B cell (primary cell): ENCODE data around the gene HSD17B4. TPM values are rescaled to one million over a fixed set of nuclear protein-coding genes. Genes with fewer than 3 reads are reported as not detected.
A peak's percentile ranks its signal among the peaks of the same experiment; 100 is the strongest.

ENCODE experiments used
- ATAC-seq: fragments of 200-7000 bp; cut with Tn5 transposase; one replicate; pipeline ENCODE4 v1.10.0; 2021; ENCODE audit warnings: low read depth, mild to moderate bottlenecking, moderate number of reproducible peaks, moderate library complexity
- CTCF ChIA-PET: fragments of 350-600 bp; sonication (Branson Sonifier 250); formaldehyde crosslinking; loops from one replicate; lab custom pipeline; 2021; ENCODE audit warnings: antibody characterized with exemption, inconsistent platforms; lab: Charles Lee
- POLR2A ChIA-PET: fragments of 350-600 bp; sonication (Branson Sonifier 250); formaldehyde crosslinking; loops from one replicate; lab custom pipeline; 2021; ENCODE audit warnings: antibody characterized with exemption; lab: Charles Lee
- DNase-seq: peaks from one replicate; pipeline ENCODE4 v3.0.0; 2013
- H2AFZ ChIP-seq: 2 replicates; pipeline ENCODE4 v1.6.1; 2012; ENCODE audit warnings: mild to moderate bottlenecking, low read depth, low read length; ENCODE audit not compliant: insufficient read depth, poor library complexity, severe bottlenecking
- H3K27ac ChIP-seq, 2 donors: 1 replicate in 1 of 2; 2 replicates in 1 of 2; pipeline ENCODE4 v1.5.1; 2012 to 2013; ENCODE audit warnings: low read length in 2 of 2, mild to moderate bottlenecking in 2 of 2, moderate library complexity in 1 of 2
- H3K27me3 ChIP-seq, 4 experiments: fragments of 200-600 bp in 1 of 4; sonication (generic) in 1 of 4; replicated peaks in 1 of 4; 1 replicate in 2 of 4; 2 replicates in 2 of 4; pipeline versions ENCODE4 v1.6.1 to v1.7.0; 2013 to 2016; ENCODE audit warnings: low read length in 3 of 4, mild to moderate bottlenecking in 2 of 4, mixed read lengths in 1 of 4, moderate library complexity in 1 of 4; ENCODE audit not compliant: insufficient read depth in 4 of 4, control insufficient read depth in 3 of 4; ENCODE audit errors: control extremely low read depth in 1 of 4
- H3K36me3 ChIP-seq, 2 experiments: replicated peaks in 1 of 2; 1 replicate in 1 of 2; 2 replicates in 1 of 2; pipeline versions ENCODE4 v1.6.1 to v1.7.1; 2013; ENCODE audit warnings: low read length in 1 of 2; ENCODE audit not compliant: insufficient read depth in 2 of 2, control insufficient read depth in 1 of 2; ENCODE audit errors: control extremely low read depth in 1 of 2, extremely low read depth in 1 of 2
- H3K4me1 ChIP-seq, 2 donors: fragments of 200-600 bp in 1 of 2; sonication (generic) in 1 of 2; 1 replicate in 1 of 2; 2 replicates in 1 of 2; pipeline versions ENCODE4 v1.5.1 to v1.6.1; 2013 to 2017; ENCODE audit warnings: low read length in 2 of 2; ENCODE audit not compliant: control insufficient read depth in 2 of 2, insufficient read depth in 2 of 2
- H3K4me2 ChIP-seq: replicated peaks from 2 replicates; pipeline ENCODE3; 2012; ENCODE audit warnings: mild to moderate bottlenecking, low read depth, low read length; ENCODE audit not compliant: poor library complexity, severe bottlenecking
- H3K4me3 ChIP-seq, 5 experiments: fragments of 200-600 bp in 1 of 5; sonication (generic) in 1 of 5; 1 replicate in 3 of 5; 2 replicates in 2 of 5; pipeline versions ENCODE4 v1.5.1 to v1.7.0; 2011 to 2016; ENCODE audit warnings: low read length in 4 of 5, mild to moderate bottlenecking in 4 of 5, low read depth in 2 of 5, control low read depth in 1 of 5, moderate library complexity in 1 of 5; ENCODE audit not compliant: insufficient read depth in 1 of 5; ENCODE audit errors: control extremely low read depth in 1 of 5, extremely low read depth in 1 of 5
- H3K79me2 ChIP-seq: fragments of 200-600 bp; sonication (generic); one replicate; pipeline ENCODE4 v1.6.0; 2016; ENCODE audit warnings: low read length; ENCODE audit not compliant: control insufficient read depth, insufficient read depth
- H3K9ac ChIP-seq: fragments of 200-600 bp; sonication (generic); 2 replicates; pipeline ENCODE4 v1.6.1; 2017; ENCODE audit warnings: mild to moderate bottlenecking, low read length, moderate library complexity
- H3K9me3 ChIP-seq, 3 donors: one replicate each; pipeline versions ENCODE4 v1.6.1 to v1.7.1; 2013; ENCODE audit warnings: low read length in 2 of 3; ENCODE audit not compliant: control insufficient read depth in 2 of 3, insufficient read depth in 1 of 3; ENCODE audit errors: control extremely low read depth in 1 of 3
- H4K20me1 ChIP-seq: 2 replicates; pipeline ENCODE4 v1.6.0; 2012; ENCODE audit warnings: mild to moderate bottlenecking, low read length; ENCODE audit not compliant: insufficient read depth, control insufficient read depth, poor library complexity, severe bottlenecking
- H3K27ac Mint-ChIP-seq: one replicate; pipeline ENCODE4 v1.8.0; 2021; ENCODE audit warnings: mixed read lengths
- H3K27me3 Mint-ChIP-seq: one replicate; pipeline ENCODE4 v1.8.0; 2021; ENCODE audit warnings: mixed read lengths
- H3K4me1 Mint-ChIP-seq: one replicate; pipeline ENCODE4 v1.8.0; 2021; ENCODE audit warnings: mixed read lengths
- H3K4me3 Mint-ChIP-seq: one replicate; pipeline ENCODE4 v1.8.0; 2021; ENCODE audit warnings: mixed read lengths
- H3K9me3 Mint-ChIP-seq: one replicate; pipeline ENCODE4 v1.8.0; 2022; ENCODE audit warnings: mixed read lengths; ENCODE audit not compliant: insufficient read depth
- CTCF ChIP-seq: fragments of 200-600 bp; IDR thresholded peaks from one replicate; pipeline ENCODE4 v1.8.0; 2022; ENCODE audit warnings: antibody characterized with exemption, mild to moderate bottlenecking
- EZH2 ChIP-seq: IDR thresholded peaks from 2 replicates; pipeline ENCODE4 v1.6.1; 2012; ENCODE audit warnings: borderline replicate concordance, low read depth, mild to moderate bottlenecking, moderate library complexity, low read length; ENCODE audit not compliant: insufficient read depth, poor library complexity, severe bottlenecking
- WGBS: methylation state at CpG from one replicate; pipeline ENCODE4 v1.1.5; 2013; ENCODE audit warnings: missing lambda C conversion rate; ENCODE audit not compliant: insufficient coverage; 5-methylcytosine and 5-hydroxymethylcytosine counted together
- intact Hi-C: fragments of 100-400 bp; cut with micrococcal nuclease; formaldehyde crosslinking; loops from one replicate; pipeline ENCODE4 v1.10.0; 2022
- polyA plus RNA-seq: library from polyadenylated mRNA; depleted of rRNA; stranded (reverse); fragments of >200 nt; gene quantifications from 2 replicates; pipeline ENCODE4 v1.2.3, GENCODE V29; 2012
- total RNA-seq, 2 donors: library from RNA; stranded (reverse); fragments of 120-200 nt in 1 of 2; gene quantifications; 1 replicate in 1 of 2; 2 replicates in 1 of 2; pipeline versions ENCODE4 v1.2.3 to v1.2.4, GENCODE V29; 2013 to 2022

The HSD17B4 gene
- total and polyA plus RNA-seq, 2 donors (not counting 1 experiment from before 2014, with no cell fraction given), result 114 to 125 TPM

- H3K27me3 ChIP-seq, result no peaks in the 10 kb centered on the region
- H3K79me2 ChIP-seq, result peaks cover 5% of the 10 kb centered on the region
- no peaks in the 10 kb centered on the region for H3K9me3 Mint-ChIP-seq
- no peaks in the 10 kb centered on the region for H3K36me3 ChIP-seq
- H3K4me1 ChIP-seq, result peaks cover 65 to 68% of the 10 kb centered on the region in 2 donors
- peak overlapping the region in 1 of 5 experiments; percentile 16 for H3K4me3 ChIP-seq
- POLR2A ChIA-PET, result no interaction called here
- ATAC-seq (no peak), DNase-seq (no peak)
- peak overlapping the region; percentile 78 for H3K27ac Mint-ChIP-seq
- WGBS, result 38% methylated on average over 4 of the region's 5 CpGs
- H3K9ac ChIP-seq, result peak overlapping the region; percentile 1
- H2AFZ ChIP-seq, result peak overlapping the region; percentile 39
- no peaks in the 10 kb centered on the region for H3K27me3 Mint-ChIP-seq
- H3K4me1 Mint-ChIP-seq, result peaks cover 76% of the 10 kb centered on the region
- intact Hi-C loops, result no loop called here
- H3K4me3 Mint-ChIP-seq, result peak overlapping the region; percentile 65
- peak overlapping the region; percentile 67 for H3K4me2 ChIP-seq
- CTCF ChIA-PET, result interaction anchor here (0.7 to 6.4 kb wide), 11 partner anchors 13 to 430 kb away, joined by 3 to 45 read pairs (median 3); partner anchors contain the start of genes DTWD2 and TNFAIP8
- TF ChIP-seq EZH2 (no peak), CTCF (no peak)
- no peaks in the 10 kb centered on the region for H4K20me1 ChIP-seq
- peak overlapping the region; percentile 82 to 83 for H3K27ac ChIP-seq
- peaks cover 0 to 4% (median 0%) of the 10 kb centered on the region in 3 donors for H3K9me3 ChIP-seq
Measured at GRCh38 chr5:119417891-119418605, 34.2 kb upstream of the HSD17B4 start.

- Histone ChIP-seq H3K4me2 (peak overlapping the region; percentile 67), H3K79me2 (peaks cover 6% of the 10 kb centered on the region), H3K4me3 (peak overlapping the region in 2 of 5 experiments; percentile 3 to 16), H3K27ac (peak overlapping the region; percentile 82 to 83), H3K36me3 (no peaks in the 10 kb centered on the region), H2AFZ (no peak overlapping the region), H3K27me3 (no peaks in the 10 kb centered on the region), H3K9me3 (peaks cover 0 to 4% (median 0%) of the 10 kb centered on the region in 3 donors), H3K9ac (peak overlapping the region; percentile 26), H3K4me1 (peaks cover 60 to 62% of the 10 kb centered on the region in 2 donors), H4K20me1 (no peaks in the 10 kb centered on the region)
- WGBS, result no CpG with 5 or more reads among the region's 2 CpGs
- no peak for TF ChIP-seq CTCF
- TF ChIP-seq EZH2, result no peak
- Mint-ChIP-seq H3K9me3 (no peaks in the 10 kb centered on the region), H3K27me3 (no peaks in the 10 kb centered on the region), H3K27ac (peak overlapping the region; percentile 91), H3K4me1 (peaks cover 72% of the 10 kb centered on the region), H3K4me3 (peak overlapping the region; percentile 65)
- peak; percentile 44 for ATAC-seq
- POLR2A ChIA-PET, result no interaction called here
- CTCF ChIA-PET, result interaction anchor here (0.7 to 6.4 kb wide), 12 partner anchors 13 to 431 kb away, joined by 3 to 45 read pairs (median 3); partner anchors contain the start of genes DTWD2 and TNFAIP8
- DNase-seq, result peak; percentile 59
- intact Hi-C loops, result no loop called here
Measured at GRCh38 chr5:119418606-119419100, 33.6 kb upstream of the HSD17B4 start.
